Colonic mucosa (tissue), 4 donors: ENCODE results near the gene SEMA3E. TPM values are rescaled to one million over a fixed set of nuclear protein-coding genes. Genes with fewer than 3 reads are reported as not detected.
A peak's percentile ranks its signal among the peaks of the same experiment; 100 is the strongest.

Source experiments
- DNase-seq: peaks from one replicate; pipeline ENCODE4 v3.0.0-alpha.2; 2020
- H3K27ac ChIP-seq: fragments of 200-600 bp; one replicate; pipeline ENCODE4 v1.8.0; 2021
- H3K27me3 ChIP-seq: fragments of 200-600 bp; one replicate; pipeline ENCODE4 v1.8.0; 2021
- H3K36me3 ChIP-seq: fragments of 200-600 bp; one replicate; pipeline ENCODE4 v1.8.0; 2021
- H3K4me1 ChIP-seq: fragments of 200-600 bp; one replicate; pipeline ENCODE4 v1.8.0; 2021; ENCODE audit warnings: mild to moderate bottlenecking
- H3K4me3 ChIP-seq: fragments of 200-600 bp; one replicate; pipeline ENCODE4 v1.8.0; 2021
- H3K9ac ChIP-seq, 2 donors: one replicate each; pipeline ENCODE4 v1.7.0; 2013; ENCODE audit warnings: control low read depth in 2 of 2, low read depth in 2 of 2, low read length in 2 of 2
- H3K9me3 ChIP-seq: fragments of 200-600 bp; one replicate; pipeline ENCODE4 v1.8.0; 2021
- CTCF ChIP-seq: fragments of 200-600 bp; IDR thresholded peaks from one replicate; pipeline ENCODE4 v1.8.0; 2022; ENCODE audit warnings: antibody characterized with exemption, mild to moderate bottlenecking
- intact Hi-C: fragments of 100-400 bp; cut with DNase I; formaldehyde crosslinking; loops from one replicate; pipeline ENCODE4 v1.14.1; 2022
- total RNA-seq, 2 donors: library from RNA; stranded (reverse); fragmentation: NEBNext Ultra II Directional in 1 of 2; extraction: Animal tissue kit (Norgen Biotek cat#: 25700) in 1 of 2; gene quantifications; one replicate each; pipeline ENCODE4 v1.2.1, GENCODE V29; 2021
- donor health status: healthy.
- donor health status: DM: no; HTN: no; CAD: no.
- donor health status: DM: no; HTN: no; CAD: no.

SEMA3E gene
- total RNA-seq, 2 donors from 2014 or later: 1.2 to 2.3 TPM

GRCh38 chr7:83413424-83413823 lies 235.5 kb downstream of the SEMA3E start:
- H3K4me1 ChIP-seq: no peaks in the 10 kb centered on the region
- H3K36me3 ChIP-seq: no peaks in the 10 kb centered on the region
- H3K27me3 ChIP-seq: no peaks in the 10 kb centered on the region
- no peak overlapping the region for H3K9ac ChIP-seq
- no peaks in the 10 kb centered on the region for H3K9me3 ChIP-seq
- intact Hi-C loops: loop anchor here (5.0 kb wide), 1 partner anchor 244 kb away; no protein-coding TSS in a partner anchor
- no peak for TF ChIP-seq CTCF
- no peak for DNase-seq
- H3K4me3 ChIP-seq: no peak overlapping the region
- H3K27ac ChIP-seq: no peak overlapping the region

- Histone ChIP-seq H3K9ac (no peak overlapping the region), H3K9me3 (no peaks in the 10 kb centered on the region), H3K27me3 (no peaks in the 10 kb centered on the region), H3K27ac (no peak overlapping the region), H3K4me1 (no peaks in the 10 kb centered on the region), H3K4me3 (no peak overlapping the region), H3K36me3 (no peaks in the 10 kb centered on the region)
- intact Hi-C loops: loop anchor here (5.0 kb wide), 1 partner anchor 246 kb away; no protein-coding TSS in a partner anchor
- TF ChIP-seq CTCF: peak; percentile 59
- DNase-seq: no peak
These were observed 237.8 kb downstream of the SEMA3E start for GRCh38 chr7:83410989-83411591.

- H3K4me1 ChIP-seq: no peaks in the 10 kb centered on the region
- H3K9me3 ChIP-seq: no peaks in the 10 kb centered on the region
- no peak overlapping the region for H3K27ac ChIP-seq
- no peak overlapping the region for H3K4me3 ChIP-seq
- DNase-seq: no peak
- no peaks in the 10 kb centered on the region for H3K27me3 ChIP-seq
- H3K9ac ChIP-seq: no peak overlapping the region
- TF ChIP-seq CTCF: no peak
- H3K36me3 ChIP-seq: no peaks in the 10 kb centered on the region
- intact Hi-C loops: no loop called here
These were observed 254.2 kb downstream of the SEMA3E start for GRCh38 chr7:83394776-83395175.

- TF ChIP-seq CTCF: no peak
- intact Hi-C loops: no loop called here
- Histone ChIP-seq H3K27ac (no peak overlapping the region), H3K36me3 (no peaks in the 10 kb centered on the region), H3K27me3 (no peaks in the 10 kb centered on the region), H3K9me3 (no peaks in the 10 kb centered on the region), H3K4me3 (no peak overlapping the region), H3K9ac (no peak overlapping the region), H3K4me1 (no peaks in the 10 kb centered on the region)
- no peak for DNase-seq
These were observed 260.5 kb downstream of the SEMA3E start for GRCh38 chr7:83388436-83388835.

GRCh38 chr7:83366629-83367028 lies 282.3 kb downstream of the SEMA3E start:
- Histone ChIP-seq H3K27me3 (no peaks in the 10 kb centered on the region), H3K9ac (no peak overlapping the region), H3K4me1 (no peaks in the 10 kb centered on the region), H3K27ac (no peak overlapping the region), H3K36me3 (no peaks in the 10 kb centered on the region), H3K9me3 (no peaks in the 10 kb centered on the region), H3K4me3 (no peak overlapping the region)
- TF ChIP-seq CTCF: no peak
- DNase-seq: no peak
- intact Hi-C loops: loop anchor here (5.0 kb wide), 1 partner anchor 554 kb away; no protein-coding TSS in a partner anchor
